ENCODE measurements around the gene WNT3A.
"Not testable (repeated sequence)": the region's sequence is repeated elsewhere in the genome, so short reads cannot be mapped to it uniquely, and the experiment has no call there.

WNT3A gene

GRCh38 chr1:228006786-228007048 is at the start of gene WNT3A:
TSS of gene WNT3A (plus strand) at chr1:228006998. CDS start at chr1:228007129, 131 bp downstream.
- DNase-seq (ENCODE audit: low read depth), result no peak

- no peak for DNase-seq (ENCODE audit: low read depth)
These were observed 48.0 kb upstream of the WNT3A start for GRCh38 chr1:227958617-227959324.

- no peak for DNase-seq (ENCODE audit: low read depth)
These were observed 47.4 kb upstream of the WNT3A start for GRCh38 chr1:227959325-227959860.

- DNase-seq (ENCODE audit: low read depth), result no peak
These were observed 44.9 kb upstream of the WNT3A start for GRCh38 chr1:227961651-227962466.

- DNase-seq (ENCODE audit: low read depth), result peak; percentile 54
These were observed 40.1 kb upstream of the WNT3A start for GRCh38 chr1:227966733-227967132.

- not testable (repeated sequence) for DNase-seq (ENCODE audit: low read depth)
These were observed 39.0 kb upstream of the WNT3A start for GRCh38 chr1:227967815-227968214.

- not testable (repeated sequence) for DNase-seq (ENCODE audit: low read depth)
These were observed 36.5 kb upstream of the WNT3A start for GRCh38 chr1:227970076-227970995.

GRCh38 chr1:227971216-227971615 is 35.6 kb upstream of the WNT3A start:
- not testable (repeated sequence) for DNase-seq (ENCODE audit: low read depth)

GRCh38 chr1:227971643-227972282 is 35.0 kb upstream of the WNT3A start:
- not testable (repeated sequence) for DNase-seq (ENCODE audit: low read depth)

- not testable (repeated sequence) for DNase-seq (ENCODE audit: low read depth)
These were observed 34.5 kb upstream of the WNT3A start for GRCh38 chr1:227972283-227972679.

GRCh38 chr1:227972843-227973374 is 33.9 kb upstream of the WNT3A start:
- DNase-seq (ENCODE audit: low read depth), result not testable (repeated sequence)

- DNase-seq (ENCODE audit: low read depth), result not testable (repeated sequence)
These were observed 33.0 kb upstream of the WNT3A start for GRCh38 chr1:227973724-227974288.

GRCh38 chr1:227975583-227976283 is 31.1 kb upstream of the WNT3A start:
- not testable (repeated sequence) for DNase-seq (ENCODE audit: low read depth)

- DNase-seq (ENCODE audit: low read depth), result no peak
These were observed 19.6 kb upstream of the WNT3A start for GRCh38 chr1:227987181-227987580.

GRCh38 chr1:227994632-227995300 is 12.0 kb upstream of the WNT3A start:
- DNase-seq (ENCODE audit: low read depth), result no peak

GRCh38 chr1:227996187-227996950 is 10.4 kb upstream of the WNT3A start:
- no peak for DNase-seq (ENCODE audit: low read depth)

- no peak for DNase-seq (ENCODE audit: low read depth)
These were observed 8.3 kb upstream of the WNT3A start for GRCh38 chr1:227998374-227999055.

Measured in stromal cell of bone marrow (primary cell).